ENCODE data around the gene MSL3B.

- no peak for TF ChIP-seq CTCF (conservative IDR thresholded peaks at IDR 0.05; ENCODE audit: low read depth, low read length)
- TF ChIP-seq EZH2 (IDR thresholded peaks at IDR 0.05; ENCODE audit: borderline replicate concordance, low read depth, low read length, poor library complexity, severe bottlenecking) = no peak
These were observed 14.2 kb upstream of the MSL3B start for GRCh38 chr2:233882353-233882752.
